Esophagus muscularis mucosa (tissue), 4 donors: ENCODE results near the gene RETREG1. TPM values are rescaled to one million over a fixed set of nuclear protein-coding genes. Genes with fewer than 3 reads are reported as not detected.

Source experiments
- DNase-seq: peaks from one replicate; pipeline ENCODE4 v3.0.0-alpha.2; 2017; ENCODE audit errors: extremely low spot score
- H3K27ac ChIP-seq, 4 donors: fragments of 200-600 bp; sonication (generic); replicated peaks in 1 of 4; 1 replicate in 3 of 4; 2 replicates in 1 of 4; pipeline ENCODE4 v1.5.1; 2016 to 2019; ENCODE audit warnings: mild to moderate bottlenecking in 1 of 4
- H3K27me3 ChIP-seq, 4 donors: fragments of 200-600 bp; sonication (generic); one replicate each; pipeline versions ENCODE4 v1.5.1 to v1.6.0; 2016 to 2019
- H3K36me3 ChIP-seq, 4 donors: fragments of 200-600 bp; sonication (generic); one replicate each; pipeline ENCODE4 v1.5.1; 2016 to 2019
- H3K4me1 ChIP-seq, 4 donors: fragments of 200-600 bp; sonication (generic); one replicate each; pipeline ENCODE4 v1.5.1; 2016 to 2019
- H3K4me3 ChIP-seq, 4 donors: fragments of 200-600 bp; sonication (generic); 1 replicate in 2 of 4; 2 replicates in 2 of 4; pipeline ENCODE4 v1.5.1; 2016 to 2019; ENCODE audit warnings: mild to moderate bottlenecking in 4 of 4, moderate library complexity in 1 of 4
- H3K9me3 ChIP-seq, 4 donors: fragments of 200-600 bp; sonication (generic); 1 replicate in 3 of 4; 2 replicates in 1 of 4; pipeline ENCODE4 v1.5.1; 2016 to 2019
- EP300 ChIP-seq: sonication (generic); formaldehyde crosslinking; IDR thresholded peaks from one replicate; pipeline ENCODE4 v1.6.1; 2017; ENCODE audit warnings: antibody characterized with exemption
- POLR2A ChIP-seq: fragments of 450-650 bp; IDR thresholded peaks from one replicate; pipeline ENCODE4 v1.6.1; 2017; ENCODE audit warnings: antibody characterized with exemption, moderate library complexity, mild to moderate bottlenecking, low read depth
- POLR2AphosphoS5 ChIP-seq, 2 donors: sonication (generic); formaldehyde crosslinking; IDR thresholded peaks; one replicate each; pipeline ENCODE4 v1.6.1; 2017; ENCODE audit warnings: antibody characterized with exemption in 2 of 2
- whole genome bisulfite sequencing: methylation state at CpG from one replicate; pipeline ENCODE4 v1.1.5; 2018; 5-methylcytosine and 5-hydroxymethylcytosine counted together
- intact Hi-C: fragments of 100-400 bp; cut with DNase I; formaldehyde crosslinking; loops from one replicate; pipeline ENCODE4 v1.15.1; 2023
- total RNA-seq, 4 donors: library from RNA; depleted of rRNA; stranded (reverse); fragments of >200 nt; gene quantifications; one replicate each; pipeline versions ENCODE4 v1.1.0 to v1.2.1, GENCODE V29; 2016
- TF ChIP-seq, protein P1 (sequence below), 3 experiments: fragments of 200-600 bp in 2 of 3; fragments of 450-650 bp in 1 of 3; sonication (generic) in 2 of 3; IDR thresholded peaks; one replicate each; pipeline ENCODE4 v1.5.1; 2017 to 2019; ENCODE audit warnings: antibody characterized with exemption in 3 of 3, mild to moderate bottlenecking in 2 of 3, moderate library complexity in 1 of 3

The RETREG1 gene
- total RNA-seq, 4 donors from 2014 or later: 7.5 to 13.0 (median 10.3) TPM

DNA sequence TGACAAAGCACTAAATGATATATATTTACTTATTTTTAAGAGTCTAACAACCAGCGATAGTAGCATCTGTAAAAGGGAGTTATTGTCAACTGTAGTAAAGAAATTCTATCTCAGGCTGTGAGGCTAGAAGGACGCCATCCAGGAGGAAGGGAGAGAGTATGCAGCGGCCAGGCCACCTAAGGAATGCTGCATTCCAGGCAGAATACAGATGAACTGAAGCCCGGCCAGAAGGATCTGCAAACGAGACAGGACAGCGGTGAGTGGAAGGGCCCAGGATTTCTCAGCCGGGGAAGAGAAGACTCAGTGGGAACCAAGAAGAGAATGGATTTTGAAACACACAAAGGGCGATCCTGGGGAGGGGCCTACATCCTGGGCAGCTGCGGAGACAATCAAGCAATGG is 7.4 kb downstream of the RETREG1 start:
- TF ChIP-seq EP300: no peak
- Histone ChIP-seq H3K4me1 (no peaks in the 10 kb centered on the region), H3K9me3 (no peaks in the 10 kb centered on the region), H3K27ac (no peak overlapping the region), H3K36me3 (no peaks in the 10 kb centered on the region), H3K4me3 (no peak overlapping the region), H3K27me3 (no peaks in the 10 kb centered on the region)
- DNase-seq: no peak
- 83% methylated on average over 9 of the region's 9 CpGs for WGBS
- intact Hi-C loops: no loop called here

DNA sequence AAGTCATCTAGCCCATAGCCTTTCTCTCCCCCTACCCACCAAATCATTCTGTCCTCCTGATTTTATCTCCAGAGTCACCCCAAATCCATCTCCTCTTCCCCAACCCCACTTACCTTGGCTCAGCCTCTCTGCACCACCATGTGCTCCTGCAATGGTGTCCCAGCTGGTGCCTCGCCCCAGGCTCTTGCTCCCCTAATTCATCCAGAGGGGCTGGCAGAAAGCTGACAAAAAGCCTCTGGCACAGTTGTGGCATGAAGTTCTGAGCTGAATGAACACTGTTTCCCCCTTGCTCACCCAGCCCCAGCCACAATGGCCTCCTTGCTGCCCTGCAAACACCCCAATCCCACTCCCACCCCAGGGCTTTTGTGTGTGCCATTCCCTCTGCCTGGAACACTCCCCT is 10.2 kb downstream of the RETREG1 start:
- H3K27ac ChIP-seq: no peak overlapping the region
- WGBS: 100% methylated on average over 1 of the region's 1 CpG
- H3K4me1 ChIP-seq: no peaks in the 10 kb centered on the region
- no peaks in the 10 kb centered on the region for H3K36me3 ChIP-seq
- TF ChIP-seq, protein P1, sequence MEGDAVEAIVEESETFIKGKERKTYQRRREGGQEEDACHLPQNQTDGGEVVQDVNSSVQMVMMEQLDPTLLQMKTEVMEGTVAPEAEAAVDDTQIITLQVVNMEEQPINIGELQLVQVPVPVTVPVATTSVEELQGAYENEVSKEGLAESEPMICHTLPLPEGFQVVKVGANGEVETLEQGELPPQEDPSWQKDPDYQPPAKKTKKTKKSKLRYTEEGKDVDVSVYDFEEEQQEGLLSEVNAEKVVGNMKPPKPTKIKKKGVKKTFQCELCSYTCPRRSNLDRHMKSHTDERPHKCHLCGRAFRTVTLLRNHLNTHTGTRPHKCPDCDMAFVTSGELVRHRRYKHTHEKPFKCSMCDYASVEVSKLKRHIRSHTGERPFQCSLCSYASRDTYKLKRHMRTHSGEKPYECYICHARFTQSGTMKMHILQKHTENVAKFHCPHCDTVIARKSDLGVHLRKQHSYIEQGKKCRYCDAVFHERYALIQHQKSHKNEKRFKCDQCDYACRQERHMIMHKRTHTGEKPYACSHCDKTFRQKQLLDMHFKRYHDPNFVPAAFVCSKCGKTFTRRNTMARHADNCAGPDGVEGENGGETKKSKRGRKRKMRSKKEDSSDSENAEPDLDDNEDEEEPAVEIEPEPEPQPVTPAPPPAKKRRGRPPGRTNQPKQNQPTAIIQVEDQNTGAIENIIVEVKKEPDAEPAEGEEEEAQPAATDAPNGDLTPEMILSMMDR (IDR thresholded peaks at IDR 0.05): no peak
- TF ChIP-seq POLR2A: no peak
- TF ChIP-seq POLR2AphosphoS5 (IDR thresholded peaks at IDR 0.05): no peak
- no peak for TF ChIP-seq EP300
- H3K9me3 ChIP-seq: no peaks in the 10 kb centered on the region
- H3K4me3 ChIP-seq: no peak overlapping the region
- intact Hi-C loops: no loop called here
- no peaks in the 10 kb centered on the region for H3K27me3 ChIP-seq
- no peak for DNase-seq

DNA sequence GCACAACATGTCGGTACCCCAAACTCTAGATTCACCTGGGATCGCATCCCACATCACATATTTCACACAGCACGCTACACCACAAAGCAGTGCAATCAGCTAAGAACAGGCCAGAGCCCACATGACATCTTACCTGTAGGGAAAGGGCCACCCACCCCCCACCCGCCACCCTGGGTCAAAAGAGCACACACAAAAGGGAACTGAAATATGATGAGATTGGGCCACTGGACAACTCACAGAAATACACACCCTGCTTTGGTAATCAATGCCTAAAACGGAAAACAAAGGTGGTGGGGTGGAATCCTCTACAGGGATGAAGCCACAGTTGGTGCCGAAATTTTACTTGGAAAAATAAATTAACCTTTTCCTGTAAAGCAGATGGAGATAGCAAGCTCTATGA is 13.1 kb downstream of the RETREG1 start:
- H3K36me3 ChIP-seq: no peaks in the 10 kb centered on the region
- TF ChIP-seq POLR2AphosphoS5 (IDR thresholded peaks at IDR 0.05): no peak
- TF ChIP-seq, protein P1 (IDR thresholded peaks at IDR 0.05): no peak
- TF ChIP-seq EP300: no peak
- no peak for TF ChIP-seq POLR2A
- H3K27ac ChIP-seq: no peak overlapping the region
- DNase-seq: no peak
- H3K27me3 ChIP-seq: no peaks in the 10 kb centered on the region
- peaks cover 0 to 4% (median 2%) of the 10 kb centered on the region in 4 donors for H3K4me1 ChIP-seq
- no peaks in the 10 kb centered on the region for H3K9me3 ChIP-seq
- no peak overlapping the region for H3K4me3 ChIP-seq
- WGBS: 79% methylated on average over 6 of the region's 6 CpGs
- intact Hi-C loops: no loop called here

DNA sequence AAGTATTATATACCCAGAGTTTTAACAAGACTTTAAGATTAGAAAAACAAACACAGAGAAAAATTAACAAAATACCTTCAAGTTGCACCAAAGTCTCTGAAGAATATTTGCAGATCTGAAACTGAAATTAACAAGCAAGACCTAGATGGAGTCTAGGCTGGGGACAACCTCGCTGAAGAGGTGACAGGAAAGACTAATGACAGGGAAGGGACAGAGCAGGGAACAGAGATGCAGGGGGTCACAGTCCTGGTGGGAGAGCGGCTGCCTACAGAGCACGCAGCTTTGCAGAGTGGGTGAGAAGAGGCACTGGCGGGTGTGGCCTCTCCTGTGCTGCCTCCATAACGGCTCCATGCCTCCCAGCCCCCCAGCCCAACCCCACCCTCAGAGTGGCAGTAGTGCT is 13.5 kb downstream of the RETREG1 start:
- no peak for TF ChIP-seq POLR2A
- TF ChIP-seq, protein P1 (IDR thresholded peaks at IDR 0.05): no peak
- no peak for TF ChIP-seq POLR2AphosphoS5 (IDR thresholded peaks at IDR 0.05)
- Histone ChIP-seq H3K9me3 (no peaks in the 10 kb centered on the region), H3K4me3 (no peak overlapping the region), H3K36me3 (no peaks in the 10 kb centered on the region), H3K27ac (no peak overlapping the region), H3K4me1 (peaks cover 0 to 4% (median 2%) of the 10 kb centered on the region in 4 donors), H3K27me3 (no peaks in the 10 kb centered on the region)
- WGBS: 70% methylated on average over 5 of the region's 5 CpGs
- intact Hi-C loops: no loop called here
- DNase-seq: no peak

DNA sequence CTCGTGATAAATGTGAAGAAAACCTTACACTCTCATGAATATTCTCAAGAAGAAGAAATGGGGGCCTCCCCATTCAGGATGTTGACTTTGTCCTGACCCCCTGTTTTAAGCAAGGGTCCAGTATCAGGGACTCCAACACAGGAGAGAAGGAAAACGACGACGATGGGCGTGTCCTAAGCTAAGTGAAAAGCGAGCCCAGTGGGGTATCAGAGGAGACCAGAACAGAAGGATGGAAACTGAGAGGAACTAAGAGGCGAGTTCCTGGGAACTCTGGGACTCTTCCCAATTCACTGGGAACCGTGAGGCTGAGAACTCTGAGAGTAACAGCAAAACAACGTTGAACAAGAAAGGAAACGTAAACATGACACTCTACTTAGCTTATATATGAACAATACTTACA is 14.6 kb downstream of the RETREG1 start:
- Histone ChIP-seq H3K9me3 (no peaks in the 10 kb centered on the region), H3K36me3 (no peaks in the 10 kb centered on the region), H3K27ac (no peak overlapping the region), H3K27me3 (no peaks in the 10 kb centered on the region), H3K4me3 (no peak overlapping the region), H3K4me1 (peaks cover 0 to 4% (median 2%) of the 10 kb centered on the region in 4 donors)
- WGBS: 78% methylated on average over 10 of the region's 10 CpGs
- intact Hi-C loops: no loop called here
- DNase-seq: no peak
- TF ChIP-seq POLR2A: no peak
- no peak for TF ChIP-seq EP300
- TF ChIP-seq POLR2AphosphoS5 (IDR thresholded peaks at IDR 0.05): no peak
- TF ChIP-seq, protein P1 (IDR thresholded peaks at IDR 0.05): no peak
